ENCODE results near the gene TRIM69.

DNA sequence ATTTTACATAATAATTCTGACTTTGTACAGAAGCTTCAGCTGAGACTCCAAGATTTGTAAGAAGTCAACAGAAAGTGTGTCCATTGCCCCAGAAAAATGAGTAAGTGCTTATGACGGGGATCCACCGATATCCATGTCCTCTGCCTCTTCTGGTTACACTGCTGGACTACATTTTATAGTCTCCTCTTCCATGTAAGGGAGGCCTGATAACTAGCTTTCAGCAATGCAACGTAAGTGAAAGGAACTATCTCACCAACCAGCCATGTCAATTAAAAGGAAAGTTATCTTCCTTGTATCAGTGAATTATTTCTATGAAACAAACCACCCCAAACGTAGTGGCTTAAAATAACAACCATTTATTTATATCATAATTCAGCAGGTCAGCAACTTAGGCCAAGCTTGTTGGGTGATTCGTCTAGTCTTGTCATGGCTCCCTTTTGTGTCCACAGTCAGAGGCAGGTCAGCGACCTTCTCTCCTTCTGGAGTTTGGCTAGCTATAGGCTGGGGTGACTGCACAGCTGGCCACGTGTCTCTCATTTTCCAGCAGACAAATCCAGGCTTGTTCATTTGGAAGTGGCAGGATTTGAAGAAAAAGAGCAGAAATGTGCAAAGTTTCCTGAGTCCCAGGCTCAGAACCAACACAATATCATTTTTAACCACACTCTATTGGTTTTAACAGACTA is 44.9 kb downstream of the TRIM69 start:
- TF ChIP-seq, protein P1, sequence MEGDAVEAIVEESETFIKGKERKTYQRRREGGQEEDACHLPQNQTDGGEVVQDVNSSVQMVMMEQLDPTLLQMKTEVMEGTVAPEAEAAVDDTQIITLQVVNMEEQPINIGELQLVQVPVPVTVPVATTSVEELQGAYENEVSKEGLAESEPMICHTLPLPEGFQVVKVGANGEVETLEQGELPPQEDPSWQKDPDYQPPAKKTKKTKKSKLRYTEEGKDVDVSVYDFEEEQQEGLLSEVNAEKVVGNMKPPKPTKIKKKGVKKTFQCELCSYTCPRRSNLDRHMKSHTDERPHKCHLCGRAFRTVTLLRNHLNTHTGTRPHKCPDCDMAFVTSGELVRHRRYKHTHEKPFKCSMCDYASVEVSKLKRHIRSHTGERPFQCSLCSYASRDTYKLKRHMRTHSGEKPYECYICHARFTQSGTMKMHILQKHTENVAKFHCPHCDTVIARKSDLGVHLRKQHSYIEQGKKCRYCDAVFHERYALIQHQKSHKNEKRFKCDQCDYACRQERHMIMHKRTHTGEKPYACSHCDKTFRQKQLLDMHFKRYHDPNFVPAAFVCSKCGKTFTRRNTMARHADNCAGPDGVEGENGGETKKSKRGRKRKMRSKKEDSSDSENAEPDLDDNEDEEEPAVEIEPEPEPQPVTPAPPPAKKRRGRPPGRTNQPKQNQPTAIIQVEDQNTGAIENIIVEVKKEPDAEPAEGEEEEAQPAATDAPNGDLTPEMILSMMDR (conservative IDR thresholded peaks at IDR 0.05; ENCODE audit: low read depth, low read length) = no peak
- no peak for TF ChIP-seq MAFK (IDR thresholded peaks at IDR 0.05; ENCODE audit: low read depth, low read length)
- TF ChIP-seq POLR2A (IDR thresholded peaks at IDR 0.05; ENCODE audit: low read depth, low read length) = no peak
- TF ChIP-seq CHD1 (IDR thresholded peaks at IDR 0.05; ENCODE audit: low read depth, low read length) = no peak
- TF ChIP-seq RFX5 (IDR thresholded peaks at IDR 0.05; ENCODE audit: low read depth, low read length) = no peak
- TF ChIP-seq RCOR1 (IDR thresholded peaks at IDR 0.05; ENCODE audit: insufficient replicate concordance, low read length) = no peak
- TF ChIP-seq RAD21 (IDR thresholded peaks at IDR 0.05; ENCODE audit: low read length) = no peak
- TF ChIP-seq MAZ (IDR thresholded peaks at IDR 0.05; ENCODE audit: borderline replicate concordance, low read depth, low read length) = no peak
- TF ChIP-seq USF2 (IDR thresholded peaks at IDR 0.05; ENCODE audit: low read depth, low read length) = no peak

Measured in IMR-90 (cell line).